Gastrocnemius medialis (tissue), 4 donors: Measurements from ENCODE around the gene RORB. TPM values are rescaled to one million over a fixed set of nuclear protein-coding genes. Genes with fewer than 3 reads are reported as not detected.

Experiments
- ATAC-seq, 2 donors: fragments of 150-250 bp; one replicate each; pipeline ENCODE4 v1.9.1; 2016
- DNase-seq, 2 donors: peaks; one replicate each; pipeline ENCODE4 v3.0.0-alpha.2; 2019
- H3K27ac ChIP-seq, 4 donors: fragments of 200-600 bp; sonication (generic); 1 replicate in 1 of 4; 2 replicates in 3 of 4; pipeline ENCODE4 v1.5.1; 2016 to 2018; ENCODE audit warnings: mild to moderate bottlenecking in 2 of 4, moderate library complexity in 1 of 4
- H3K27me3 ChIP-seq, 3 donors: fragments of 200-600 bp; sonication (generic) in 2 of 3; 1 replicate in 1 of 3; 2 replicates in 2 of 3; pipeline versions ENCODE4 v1.5.1 to v1.6.0; 2016 to 2019; ENCODE audit warnings: mild to moderate bottlenecking in 1 of 3, moderate library complexity in 1 of 3
- H3K36me3 ChIP-seq, 2 donors: fragments of 200-600 bp; sonication (generic) in 1 of 2; one replicate each; pipeline ENCODE4 v1.5.1; 2017 to 2018
- H3K4me1 ChIP-seq, 2 donors: fragments of 200-600 bp; sonication (generic) in 1 of 2; one replicate each; pipeline ENCODE4 v1.5.1; 2016 to 2017; ENCODE audit warnings: mild to moderate bottlenecking in 2 of 2
- H3K4me3 ChIP-seq, 4 donors: fragments of 200-600 bp; sonication (generic) in 3 of 4; 1 replicate in 1 of 4; 2 replicates in 3 of 4; pipeline ENCODE4 v1.5.1; 2016 to 2019; ENCODE audit warnings: mild to moderate bottlenecking in 2 of 4
- H3K9me3 ChIP-seq, 3 donors: fragments of 200-600 bp; sonication (generic) in 2 of 3; 1 replicate in 1 of 3; 2 replicates in 2 of 3; pipeline ENCODE4 v1.5.1; 2016 to 2019
- POLR2A ChIP-seq, 2 donors: fragments of 450-650 bp; IDR thresholded peaks; one replicate each; pipeline ENCODE4 v1.6.1; 2017; ENCODE audit warnings: antibody characterized with exemption in 2 of 2, mild to moderate bottlenecking in 2 of 2, moderate library complexity in 2 of 2
- in situ Hi-C, 4 donors: fragments of 200-750 bp; cut with MboI; loops; one replicate each; pipeline versions ENCODE4 v1.15.0 to v1.8.0; 2017; ENCODE audit warnings: low sequenced_read_pairs in 4 of 4
- intact Hi-C: fragments of 100-400 bp; cut with DNase I; formaldehyde crosslinking; loops from one replicate; pipeline ENCODE4 v1.15.1; 2023; ENCODE audit warnings: low total_unique reads
- total RNA-seq, 4 donors: library from RNA; depleted of rRNA; stranded (reverse); fragments of >200 nt; gene quantifications; one replicate each; pipeline versions ENCODE4 v1.1.0 to v1.2.3, GENCODE V29; 2016
- TF ChIP-seq, protein P1 (sequence below), 5 experiments: fragments of 450-650 bp in 3 of 5; fragments of 200-600 bp in 2 of 5; sonication (generic) in 2 of 5; IDR thresholded peaks in 4 of 5; conservative IDR thresholded peaks in 1 of 5; 1 replicate in 4 of 5; 2 replicates in 1 of 5; pipeline ENCODE4 v1.5.1; 2016 to 2019; ENCODE audit warnings: antibody characterized with exemption in 5 of 5, mild to moderate bottlenecking in 3 of 5, moderate library complexity in 3 of 5

The RORB gene
- total RNA-seq, 4 donors from 2014 or later: 0.10 TPM; not detected in 3

DNA sequence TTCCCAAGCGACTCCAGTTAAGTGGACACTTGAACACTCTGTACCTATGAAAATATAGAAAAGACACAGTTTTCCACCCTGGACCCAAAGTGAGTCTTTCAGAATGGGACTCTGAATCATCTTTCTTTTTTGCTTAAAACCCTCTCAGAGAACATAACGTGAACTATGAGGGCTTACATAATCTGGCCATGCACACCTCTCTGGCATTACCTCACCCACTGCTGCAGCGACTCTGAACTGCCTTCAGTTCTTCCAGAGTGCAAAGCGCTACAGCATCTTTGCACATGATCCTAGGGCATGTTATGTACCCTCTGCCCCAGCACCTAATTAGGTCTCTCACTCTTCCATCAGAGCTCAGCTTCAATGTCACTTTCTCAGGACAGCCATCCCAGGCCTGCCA lies 186.2 kb downstream of the RORB start:
- Histone ChIP-seq H3K4me1 (no peaks in the 10 kb centered on the region), H3K36me3 (no peaks in the 10 kb centered on the region), H3K9me3 (no peaks in the 10 kb centered on the region), H3K27me3 (no peaks in the 10 kb centered on the region), H3K27ac (no peak overlapping the region), H3K4me3 (no peak overlapping the region)
- in situ Hi-C loops: no loop called here
- intact Hi-C loops: no loop called here
- ATAC-seq (no peak), DNase-seq (no peak)
- no peak for TF ChIP-seq POLR2A (IDR thresholded peaks at IDR 0.05)
- TF ChIP-seq, protein P1, sequence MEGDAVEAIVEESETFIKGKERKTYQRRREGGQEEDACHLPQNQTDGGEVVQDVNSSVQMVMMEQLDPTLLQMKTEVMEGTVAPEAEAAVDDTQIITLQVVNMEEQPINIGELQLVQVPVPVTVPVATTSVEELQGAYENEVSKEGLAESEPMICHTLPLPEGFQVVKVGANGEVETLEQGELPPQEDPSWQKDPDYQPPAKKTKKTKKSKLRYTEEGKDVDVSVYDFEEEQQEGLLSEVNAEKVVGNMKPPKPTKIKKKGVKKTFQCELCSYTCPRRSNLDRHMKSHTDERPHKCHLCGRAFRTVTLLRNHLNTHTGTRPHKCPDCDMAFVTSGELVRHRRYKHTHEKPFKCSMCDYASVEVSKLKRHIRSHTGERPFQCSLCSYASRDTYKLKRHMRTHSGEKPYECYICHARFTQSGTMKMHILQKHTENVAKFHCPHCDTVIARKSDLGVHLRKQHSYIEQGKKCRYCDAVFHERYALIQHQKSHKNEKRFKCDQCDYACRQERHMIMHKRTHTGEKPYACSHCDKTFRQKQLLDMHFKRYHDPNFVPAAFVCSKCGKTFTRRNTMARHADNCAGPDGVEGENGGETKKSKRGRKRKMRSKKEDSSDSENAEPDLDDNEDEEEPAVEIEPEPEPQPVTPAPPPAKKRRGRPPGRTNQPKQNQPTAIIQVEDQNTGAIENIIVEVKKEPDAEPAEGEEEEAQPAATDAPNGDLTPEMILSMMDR (IDR thresholded peaks at IDR 0.05 in 4 of 5, conservative IDR thresholded peaks at IDR 0.05 in 1 of 5): no peak

DNA sequence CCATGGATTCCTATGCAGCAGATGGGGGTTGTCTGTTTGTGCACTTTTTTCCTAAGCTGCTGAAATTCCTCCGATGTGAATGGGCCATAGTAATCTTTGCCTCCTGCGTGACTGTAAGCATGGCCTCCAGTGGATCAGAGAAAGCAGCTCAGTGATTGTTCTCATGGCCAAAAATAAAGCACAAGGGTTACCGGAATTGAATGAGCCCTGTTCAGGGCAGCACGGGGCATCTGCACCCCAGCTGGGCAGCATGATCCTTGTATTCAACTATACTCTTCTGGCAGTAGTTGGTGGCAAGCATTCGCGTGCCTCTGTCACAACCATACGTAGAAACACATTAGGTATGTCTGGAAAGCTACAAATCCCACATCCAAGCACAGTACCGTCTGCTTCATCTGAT lies 193.9 kb downstream of the RORB start:
- no peaks in the 10 kb centered on the region for H3K4me1 ChIP-seq
- in situ Hi-C loops: no loop called here
- intact Hi-C loops: no loop called here
- no peaks in the 10 kb centered on the region for H3K36me3 ChIP-seq
- no peaks in the 10 kb centered on the region for H3K9me3 ChIP-seq
- no peak overlapping the region for H3K27ac ChIP-seq
- no peak overlapping the region for H3K4me3 ChIP-seq
- DNase-seq: no peak
- ATAC-seq: no peak
- TF ChIP-seq POLR2A (IDR thresholded peaks at IDR 0.05): no peak
- TF ChIP-seq, protein P1 (IDR thresholded peaks at IDR 0.05 in 4 of 5, conservative IDR thresholded peaks at IDR 0.05 in 1 of 5): no peak
- no peaks in the 10 kb centered on the region for H3K27me3 ChIP-seq

- H3K9me3 ChIP-seq: no peaks in the 10 kb centered on the region
- no peaks in the 10 kb centered on the region for H3K36me3 ChIP-seq
- no peak overlapping the region for H3K27ac ChIP-seq
- TF ChIP-seq, protein P1 (IDR thresholded peaks at IDR 0.05 in 4 of 5, conservative IDR thresholded peaks at IDR 0.05 in 1 of 5): no peak
- no peak for TF ChIP-seq POLR2A (IDR thresholded peaks at IDR 0.05)
- H3K27me3 ChIP-seq: no peaks in the 10 kb centered on the region
- H3K4me1 ChIP-seq: no peaks in the 10 kb centered on the region
- in situ Hi-C loops (no loop called here), intact Hi-C loops (no loop called here)
- ATAC-seq (no peak), DNase-seq (no peak)
- no peak overlapping the region for H3K4me3 ChIP-seq
These were observed 199.4 kb downstream of the RORB start for GRCh38 chr9:74696520-74696919.

DNA sequence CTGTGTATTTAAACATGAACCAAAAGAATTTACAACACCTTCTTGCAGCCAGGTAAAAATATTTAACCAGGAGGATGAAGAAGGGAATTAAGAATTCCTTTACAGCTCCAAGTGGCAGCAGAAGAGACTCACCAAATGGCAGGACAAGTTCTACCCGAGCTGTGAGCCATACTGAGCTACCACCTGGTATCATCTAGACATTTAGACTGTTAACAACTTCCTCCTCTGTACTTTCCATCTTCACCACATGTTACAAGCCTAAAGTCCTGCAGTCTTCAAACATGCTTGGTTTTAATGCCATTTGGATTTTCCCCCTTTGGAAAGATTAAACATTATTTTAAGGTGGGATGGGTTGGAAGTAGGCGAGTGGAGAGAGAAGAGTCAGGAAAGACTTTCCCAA lies 200.4 kb downstream of the RORB start:
- H3K27me3 ChIP-seq: no peaks in the 10 kb centered on the region
- DNase-seq (no peak), ATAC-seq (no peak)
- H3K27ac ChIP-seq: no peak overlapping the region
- H3K4me1 ChIP-seq: no peaks in the 10 kb centered on the region
- H3K9me3 ChIP-seq: no peaks in the 10 kb centered on the region
- H3K4me3 ChIP-seq: no peak overlapping the region
- TF ChIP-seq POLR2A (IDR thresholded peaks at IDR 0.05): no peak
- TF ChIP-seq, protein P1 (IDR thresholded peaks at IDR 0.05 in 4 of 5, conservative IDR thresholded peaks at IDR 0.05 in 1 of 5): no peak
- intact Hi-C loops (no loop called here), in situ Hi-C loops (no loop called here)
- H3K36me3 ChIP-seq: no peaks in the 10 kb centered on the region

- in situ Hi-C loops (no loop called here), intact Hi-C loops (no loop called here)
- H3K36me3 ChIP-seq: no peaks in the 10 kb centered on the region
- H3K9me3 ChIP-seq: no peaks in the 10 kb centered on the region
- H3K27me3 ChIP-seq: no peaks in the 10 kb centered on the region
- H3K27ac ChIP-seq: no peak overlapping the region
- DNase-seq: no peak
- no peak overlapping the region for H3K4me3 ChIP-seq
- TF ChIP-seq, protein P1 (IDR thresholded peaks at IDR 0.05 in 4 of 5, conservative IDR thresholded peaks at IDR 0.05 in 1 of 5): no peak
- TF ChIP-seq POLR2A (IDR thresholded peaks at IDR 0.05): no peak
- ATAC-seq: no peak
- H3K4me1 ChIP-seq: no peaks in the 10 kb centered on the region
These were observed 214.2 kb downstream of the RORB start for GRCh38 chr9:74711341-74711740.
